DMS 273 treated with DMSO at 0.1 percent for 48 hours (cell line): Measurements from ENCODE around the gene DACH1.

Experiments
- DNase-seq: peaks from one replicate; lab custom pipeline; 2025; lab: John Stamatoyannopoulos, UW

Gene DACH1

DNA sequence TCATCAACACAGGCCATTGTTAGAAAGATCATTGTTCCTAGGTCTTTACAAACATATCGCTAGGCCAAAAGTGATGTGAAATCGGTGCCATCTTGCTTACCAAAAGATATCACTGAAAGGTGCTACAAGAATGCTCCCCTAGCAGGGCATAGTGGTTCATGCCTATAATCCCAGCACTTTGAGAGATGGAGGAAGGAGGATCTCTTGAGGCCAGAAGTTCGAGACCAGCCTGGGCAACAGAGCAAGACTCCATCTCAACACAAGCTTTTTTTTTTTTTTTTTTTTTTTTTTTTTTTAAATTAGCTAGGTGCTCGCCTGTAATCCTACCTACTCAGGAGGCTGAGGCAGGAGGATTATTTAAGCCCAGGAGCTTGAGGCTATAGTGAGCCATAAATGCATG, 92.1 kb downstream of the DACH1 start:
- DNase-seq, result no peak

DNA sequence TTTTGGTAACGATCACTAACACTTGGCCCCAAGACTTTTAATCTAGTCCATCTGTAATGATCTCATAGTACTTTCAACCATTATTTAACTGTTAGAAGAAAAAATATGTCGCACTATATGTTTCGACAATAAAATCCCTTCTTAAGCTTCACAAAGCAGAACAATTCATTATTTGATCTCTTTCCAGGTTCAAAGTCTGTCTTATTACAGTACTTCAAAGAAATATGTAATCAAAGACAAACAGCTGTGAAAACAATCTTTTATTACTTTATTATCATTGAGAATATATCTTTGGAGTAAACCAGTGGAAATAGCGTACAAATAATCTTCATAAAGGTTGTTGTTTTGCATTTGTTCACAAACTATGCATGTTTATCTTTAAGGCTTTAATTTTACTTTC, 93.5 kb downstream of the DACH1 start:
- no peak for DNase-seq

DNA sequence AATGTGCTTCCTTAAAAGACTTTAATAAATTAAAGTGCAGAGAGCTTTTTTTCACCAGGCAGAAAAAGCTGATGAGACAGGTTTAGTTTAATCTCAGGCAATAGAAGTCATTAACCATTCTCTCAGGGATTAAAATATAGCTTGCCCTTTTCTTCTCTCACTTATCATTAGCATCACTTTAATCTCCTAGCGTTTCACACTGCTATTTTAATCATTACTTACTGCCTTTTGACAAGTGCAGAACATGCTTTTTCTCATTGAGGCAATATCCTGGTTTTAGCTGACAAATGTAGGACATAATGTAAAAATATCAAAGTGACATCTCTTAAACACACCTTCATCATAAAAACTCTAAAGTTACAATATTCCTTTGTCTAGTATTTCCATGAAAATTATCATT, 94.6 kb downstream of the DACH1 start:
- no peak for DNase-seq

DNA sequence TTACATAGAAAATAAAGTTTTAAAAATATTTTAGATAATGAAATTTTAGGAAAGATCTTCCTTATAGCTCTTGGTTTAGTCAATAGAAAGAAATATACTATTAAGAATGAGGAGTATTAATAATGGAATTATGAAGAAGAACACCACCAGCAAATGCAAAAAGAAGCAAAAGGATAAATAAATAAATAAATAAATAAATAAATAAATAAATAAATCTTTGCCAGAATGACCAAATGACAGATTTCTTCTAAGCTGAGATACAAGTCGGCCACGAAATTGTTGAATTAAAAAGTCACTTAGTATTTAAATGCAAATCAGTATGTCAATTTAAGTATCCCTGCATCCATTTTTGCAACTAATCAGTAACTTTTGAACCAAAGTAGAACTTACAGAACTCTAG, 95.9 kb downstream of the DACH1 start:
- no peak for DNase-seq

DNA sequence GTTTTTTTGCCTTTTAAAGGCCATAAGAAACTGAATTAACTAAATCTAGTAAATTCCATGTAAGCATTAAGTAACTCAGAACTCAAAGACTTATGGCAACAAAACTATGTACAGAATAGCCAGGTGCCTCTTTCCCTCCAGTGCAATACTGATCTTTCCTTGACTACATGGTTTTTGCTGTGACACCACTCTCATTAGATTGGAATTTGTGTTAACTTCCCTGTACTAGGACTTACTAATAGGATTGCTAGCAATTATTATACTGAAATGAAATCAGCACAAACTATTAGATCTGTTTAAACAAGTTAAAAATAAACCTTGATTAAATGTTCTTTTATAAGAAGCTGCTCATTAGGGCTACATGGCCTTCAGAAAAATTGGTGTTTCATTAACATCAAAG, 96.3 kb downstream of the DACH1 start:
- DNase-seq, result no peak

DNA sequence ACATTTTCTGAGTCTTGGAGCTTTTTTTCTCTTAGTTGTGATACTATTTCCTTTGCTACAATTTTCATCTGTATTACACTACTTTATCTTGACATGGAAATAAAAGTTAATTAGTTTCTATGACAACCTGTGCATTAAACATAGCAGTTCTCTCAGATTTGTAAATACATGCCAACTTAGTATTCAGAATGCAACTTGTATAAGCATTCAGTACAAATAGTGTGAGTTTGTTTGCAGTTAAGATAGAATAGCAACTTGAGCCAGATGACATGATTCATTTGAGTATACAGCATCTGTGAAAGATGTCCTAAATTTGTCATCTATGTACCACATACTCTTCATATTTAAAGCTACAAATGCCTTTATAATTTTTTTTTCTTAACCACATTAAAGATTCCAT, 98.1 kb downstream of the DACH1 start:
- DNase-seq, result no peak

DNA sequence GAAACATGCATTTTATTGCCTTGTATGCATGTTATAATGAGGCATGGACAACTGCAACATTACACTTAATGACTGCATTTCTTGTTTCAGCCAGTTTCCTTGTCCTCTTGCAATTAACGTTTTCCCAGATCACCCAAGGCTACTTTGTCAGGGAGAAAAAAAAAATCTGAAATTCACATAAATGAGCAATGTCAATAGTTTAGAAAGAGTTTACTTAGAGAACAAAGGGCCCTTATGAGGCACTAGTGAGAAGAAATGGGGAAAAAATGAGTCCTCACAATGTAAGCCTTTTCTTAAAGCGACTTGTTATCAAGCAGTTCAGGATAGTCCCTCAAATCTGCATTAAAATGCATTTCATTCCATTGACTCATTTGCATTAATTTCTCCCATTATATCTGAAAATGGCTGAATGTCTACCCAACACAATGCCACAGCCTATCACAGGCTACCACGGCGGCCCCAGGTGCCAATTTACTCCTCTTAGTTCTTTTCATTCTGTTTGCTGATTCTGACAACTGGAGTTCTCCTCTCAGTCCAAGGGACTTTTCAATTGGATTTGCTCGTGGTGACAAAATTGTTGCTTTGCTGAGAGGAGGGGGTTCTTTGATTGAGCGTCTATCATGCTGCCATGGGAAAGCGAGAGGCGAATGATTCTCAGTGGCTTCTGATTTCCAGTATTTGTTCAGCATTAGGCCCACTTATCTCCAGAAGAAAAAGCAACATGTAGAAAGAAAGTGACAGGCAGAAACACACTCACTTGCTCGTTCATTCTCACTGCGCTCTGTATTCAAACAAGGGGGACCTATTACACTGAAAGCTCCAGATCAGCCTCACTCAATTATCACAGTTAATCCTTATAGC, 107.1 kb downstream of the DACH1 start:
- DNase-seq, result no peak

DNA sequence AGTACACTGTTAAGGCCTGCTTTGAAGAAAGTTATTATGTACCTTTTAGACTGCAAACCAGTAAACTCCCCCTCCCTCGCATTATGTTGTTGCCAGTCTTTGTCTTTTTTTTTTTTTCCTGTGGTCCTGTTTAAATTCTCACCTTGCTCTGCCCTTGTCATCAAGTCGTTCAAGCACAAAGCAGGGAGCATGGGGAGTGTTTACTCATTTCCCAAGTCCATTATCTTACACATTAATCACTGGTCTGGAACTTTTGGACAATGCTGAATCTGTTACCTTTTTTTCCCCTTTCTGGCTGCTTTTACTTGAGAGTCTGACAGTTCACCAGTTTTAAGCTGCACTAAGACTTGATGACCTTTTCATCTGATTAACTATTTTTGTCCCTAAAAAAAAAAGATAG, 108.2 kb downstream of the DACH1 start:
- DNase-seq, result no peak

DNA sequence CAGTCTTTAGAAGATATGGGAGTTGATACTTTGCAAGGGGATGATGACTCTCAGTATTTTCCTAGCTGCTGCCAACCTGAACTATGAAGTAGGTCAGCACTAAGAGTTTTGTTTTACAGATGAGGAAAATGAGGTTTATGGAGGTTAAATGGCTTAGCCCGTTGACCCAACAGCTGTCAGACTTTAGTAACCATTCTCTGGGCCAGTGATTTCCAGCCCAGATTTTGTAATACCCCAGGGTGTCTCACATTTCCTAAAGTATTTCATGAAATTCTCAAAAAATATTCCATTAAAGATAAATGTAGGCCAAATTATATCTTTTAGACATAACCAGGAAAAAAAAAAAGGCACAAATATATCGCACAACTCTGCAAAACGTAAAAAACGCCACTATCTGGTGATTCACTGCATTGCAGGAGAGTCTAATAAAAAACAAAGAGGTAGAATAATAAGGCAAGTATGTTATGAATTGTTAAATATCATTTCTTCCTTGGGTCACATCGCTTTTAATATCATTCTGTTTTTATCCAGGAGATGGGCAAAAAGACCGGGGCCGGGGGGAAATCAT, 112.5 kb downstream of the DACH1 start:
- DNase-seq, result no peak

DNA sequence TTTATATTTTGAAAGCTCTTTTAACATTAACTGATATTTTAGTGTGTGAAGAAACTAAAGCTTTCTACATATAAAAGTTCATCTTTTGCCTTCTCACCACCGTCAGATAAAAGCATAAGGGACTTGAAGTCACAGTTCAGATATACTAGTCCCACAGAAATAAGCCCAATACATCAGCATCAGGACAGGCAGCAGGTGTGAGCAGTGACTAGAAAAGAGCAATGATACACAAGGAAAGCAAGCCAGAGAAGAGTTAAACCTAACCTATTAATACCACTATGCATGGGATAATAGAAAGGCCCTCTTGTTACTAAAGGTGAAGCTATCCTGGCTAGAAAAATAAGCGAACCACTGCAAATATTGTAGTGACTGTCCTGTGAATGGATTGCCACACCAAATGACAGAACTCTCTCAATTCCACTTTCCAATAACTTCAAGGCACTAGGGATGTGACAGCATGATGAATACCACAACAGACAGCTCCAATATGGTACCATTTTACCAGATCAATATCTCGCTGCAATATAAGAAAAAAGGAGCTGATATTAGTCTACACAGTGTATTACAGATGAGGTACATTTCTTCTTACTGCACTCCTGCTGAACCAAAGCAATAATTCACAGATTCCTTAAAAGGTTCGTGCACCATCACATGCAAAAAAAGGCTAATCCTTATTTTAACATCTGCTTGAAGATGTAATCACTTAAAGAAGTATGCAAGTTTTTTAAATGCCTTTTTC, 114.1 kb downstream of the DACH1 start:
- DNase-seq, result no peak

DNA sequence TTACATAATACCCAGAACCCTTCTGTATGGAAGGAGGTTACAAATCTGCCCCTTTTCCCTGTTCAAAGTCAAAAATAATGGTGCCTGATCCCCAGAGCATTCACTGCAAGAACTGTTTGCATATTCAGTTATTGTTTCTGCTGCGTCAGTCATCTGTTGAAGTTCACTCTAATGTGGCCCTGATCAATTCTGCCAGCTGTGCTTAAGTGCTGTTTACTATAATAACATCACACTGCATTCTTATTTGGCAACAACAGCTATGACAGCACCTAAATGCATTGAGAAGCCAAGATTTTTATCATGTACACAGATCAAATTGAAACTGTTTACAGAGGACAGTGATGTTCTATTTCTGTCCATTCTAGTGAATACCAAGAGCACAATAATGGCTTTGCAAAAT, 115.9 kb downstream of the DACH1 start:
- DNase-seq, result no peak

DNA sequence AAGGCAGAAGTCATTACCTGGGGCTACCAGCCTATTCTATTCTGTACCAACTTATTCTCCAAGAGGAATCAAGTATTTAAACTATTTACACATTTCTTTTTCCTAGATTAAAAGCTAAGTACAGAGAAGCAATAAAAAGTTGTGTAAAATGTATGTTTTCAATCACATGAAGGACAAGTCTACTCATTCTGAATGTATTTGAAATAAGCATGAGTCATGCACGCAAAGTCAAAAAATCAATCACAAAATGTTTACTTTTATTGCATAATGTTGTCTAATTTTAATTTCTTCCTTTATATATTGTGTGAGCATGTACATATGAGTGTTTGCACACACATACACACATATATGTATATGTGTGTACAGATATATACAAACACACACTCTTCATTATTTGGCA, 136.7 kb downstream of the DACH1 start:
- DNase-seq, result no peak

DNA sequence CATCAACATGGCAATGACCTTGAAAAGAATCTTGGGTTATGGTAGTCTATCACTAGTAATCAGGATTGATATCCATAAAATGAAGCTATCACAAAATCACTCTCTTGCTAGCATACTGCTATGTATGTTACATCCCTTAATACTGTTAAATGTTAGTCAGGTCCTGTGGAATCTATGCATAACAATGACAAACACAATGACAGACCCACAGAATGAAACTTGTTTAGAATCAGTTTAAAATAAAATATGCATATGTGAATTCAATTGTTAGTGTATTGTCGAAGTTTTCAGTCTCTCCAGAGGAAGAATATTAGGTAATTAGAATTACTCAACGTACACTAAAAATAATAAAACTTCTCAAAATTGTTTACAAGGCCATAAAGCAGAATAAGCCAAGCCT, 137.6 kb downstream of the DACH1 start:
- no peak for DNase-seq

DNA sequence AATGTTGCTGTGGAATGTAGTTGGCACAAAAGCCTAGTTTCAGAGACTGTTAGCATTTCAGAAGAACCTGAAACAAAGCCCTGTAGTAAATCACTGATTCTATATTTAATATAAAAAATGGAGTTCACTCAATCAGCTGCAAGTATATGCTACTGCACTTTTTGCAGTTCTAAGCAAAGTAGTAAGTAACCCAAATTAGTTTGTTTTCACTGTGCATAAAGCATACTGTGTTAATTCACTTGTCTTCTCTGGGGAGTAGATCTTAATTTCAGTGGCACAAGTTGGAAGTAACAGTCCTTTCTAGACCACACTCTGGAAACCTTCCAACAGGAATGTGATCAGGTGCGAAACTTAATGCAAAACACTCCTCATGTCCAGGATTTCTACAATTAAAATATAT, 139.3 kb downstream of the DACH1 start:
- no peak for DNase-seq

DNA sequence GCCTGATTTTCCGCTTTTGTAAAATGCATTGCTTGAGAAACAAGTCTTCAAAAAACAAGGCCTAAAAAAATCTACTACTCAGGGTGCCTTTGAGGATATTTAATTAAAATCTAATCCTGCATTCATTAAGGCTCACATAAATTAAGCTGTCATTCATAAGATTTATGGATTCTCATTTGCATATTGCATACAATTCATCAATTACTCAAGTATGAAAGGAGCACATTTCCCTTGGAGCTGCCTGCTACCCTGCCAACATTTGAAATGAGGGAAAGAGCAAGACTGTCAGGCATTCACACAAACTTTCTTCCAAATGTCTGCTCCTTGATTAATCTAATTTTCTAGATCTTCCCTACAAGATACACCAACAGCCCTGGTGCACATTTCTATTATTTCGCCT, 140.0 kb downstream of the DACH1 start:
- no peak for DNase-seq

DNA sequence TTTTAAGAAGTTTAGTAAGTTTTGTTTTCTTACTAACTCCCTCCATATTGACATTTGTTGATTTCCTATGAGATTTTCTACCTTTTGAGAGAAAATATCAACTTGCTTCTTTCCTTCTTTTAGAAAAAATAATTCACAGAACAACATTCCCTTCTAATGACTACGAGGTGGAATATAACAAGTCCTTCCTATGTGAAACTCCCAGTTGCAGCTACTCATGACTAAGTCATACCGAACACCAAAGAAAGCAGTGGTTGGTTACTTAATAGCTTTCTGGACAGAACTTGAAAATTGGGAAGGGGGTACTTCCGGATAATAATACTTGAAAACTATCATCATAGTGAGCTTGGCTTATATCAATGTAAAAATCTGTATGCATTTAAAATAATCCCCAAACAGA, 144.8 kb downstream of the DACH1 start:
- DNase-seq, result no peak

DNA sequence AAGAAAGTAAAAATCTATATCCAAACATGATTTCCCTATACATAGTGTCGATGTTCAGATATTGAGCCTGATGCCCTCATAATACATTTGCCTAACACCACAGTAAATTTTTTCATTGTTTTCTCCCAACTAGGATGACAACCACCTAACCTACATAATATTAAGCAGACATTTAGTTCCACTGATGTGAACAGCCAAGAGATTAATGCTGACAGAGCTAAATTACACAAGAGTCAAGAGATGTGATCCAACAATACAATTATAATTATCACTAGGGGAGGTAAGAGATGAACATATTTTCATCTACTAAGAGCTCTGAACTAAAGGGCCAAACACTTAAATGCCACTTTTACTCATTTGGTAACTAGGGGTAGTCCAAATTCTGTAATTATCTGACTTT, 145.9 kb downstream of the DACH1 start:
- no peak for DNase-seq

DNA sequence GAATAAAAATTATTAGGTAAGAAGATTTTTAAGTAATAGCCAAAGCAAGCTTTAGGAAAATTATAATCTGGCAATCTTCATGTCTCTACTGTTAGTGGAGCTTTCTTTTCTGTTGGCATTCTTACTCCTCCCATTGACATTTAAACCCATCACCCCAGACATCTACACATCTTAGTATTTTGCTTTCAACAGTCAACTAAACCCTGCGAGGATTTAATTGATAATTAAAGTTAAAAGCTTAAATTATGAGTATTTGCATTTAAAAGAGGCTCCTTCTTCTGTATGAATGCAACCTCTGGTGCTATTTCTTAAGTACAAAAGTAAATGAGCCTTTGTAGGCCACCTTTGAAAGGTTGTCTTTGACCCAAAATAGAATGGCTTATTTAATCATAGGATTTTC, 148.1 kb downstream of the DACH1 start:
- no peak for DNase-seq

DNA sequence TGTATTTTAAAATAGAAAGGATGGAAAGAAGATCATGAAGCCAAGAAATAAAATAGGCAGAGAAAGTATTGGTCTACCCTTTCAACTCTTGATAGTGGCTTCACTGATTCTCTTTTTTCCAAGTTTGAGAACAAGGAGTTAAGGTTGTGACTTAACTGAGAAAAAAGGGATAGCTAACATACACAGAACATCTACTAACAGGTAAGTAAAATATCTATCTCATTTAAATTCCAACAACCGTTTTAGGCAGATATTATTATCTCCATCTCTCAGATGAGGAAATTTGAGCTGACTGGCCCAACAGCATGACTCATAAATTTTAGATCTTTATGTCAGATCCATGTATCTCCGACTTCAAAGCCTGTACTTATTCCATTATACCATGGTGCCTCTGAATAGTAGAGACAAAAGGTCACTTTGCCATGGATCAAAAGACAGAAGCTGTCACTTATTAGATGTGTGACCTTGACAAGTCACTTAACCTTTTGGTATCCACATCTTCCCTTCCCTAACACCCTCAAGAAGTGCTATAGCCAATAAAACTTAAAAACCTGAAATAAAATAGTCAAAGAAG, 152.1 kb downstream of the DACH1 start:
- no peak for DNase-seq

DNA sequence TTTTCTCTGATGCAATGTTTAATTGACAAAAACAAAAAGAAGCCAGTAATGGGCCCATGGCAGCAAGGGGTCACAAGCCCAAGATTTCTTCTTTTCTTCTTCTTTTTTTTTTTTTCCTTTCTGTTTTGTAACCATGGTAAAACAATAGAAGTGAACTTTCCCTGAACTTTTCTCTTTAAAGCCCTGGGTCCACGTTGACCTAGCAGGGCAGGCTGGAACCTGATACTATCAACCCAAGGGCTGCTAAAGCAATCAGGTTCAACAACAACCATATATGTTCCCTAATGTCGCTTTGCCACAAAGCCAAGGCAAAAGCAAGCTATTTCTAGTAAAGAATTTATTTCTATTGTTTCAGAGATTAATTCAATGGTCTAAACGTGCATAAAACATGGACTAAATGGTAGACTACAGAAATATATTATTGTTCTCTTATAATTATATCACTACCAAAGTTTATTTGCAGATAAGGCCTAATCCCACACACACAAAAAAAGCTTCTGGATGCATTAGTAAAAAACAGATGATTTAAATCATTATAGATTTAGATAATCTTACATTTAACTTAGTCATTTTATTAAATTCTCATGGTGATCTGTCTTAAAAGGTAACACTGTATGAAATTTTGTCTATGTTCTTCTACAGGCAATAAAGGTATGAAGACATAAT, 153.9 kb downstream of the DACH1 start:
- DNase-seq, result no peak

DNA sequence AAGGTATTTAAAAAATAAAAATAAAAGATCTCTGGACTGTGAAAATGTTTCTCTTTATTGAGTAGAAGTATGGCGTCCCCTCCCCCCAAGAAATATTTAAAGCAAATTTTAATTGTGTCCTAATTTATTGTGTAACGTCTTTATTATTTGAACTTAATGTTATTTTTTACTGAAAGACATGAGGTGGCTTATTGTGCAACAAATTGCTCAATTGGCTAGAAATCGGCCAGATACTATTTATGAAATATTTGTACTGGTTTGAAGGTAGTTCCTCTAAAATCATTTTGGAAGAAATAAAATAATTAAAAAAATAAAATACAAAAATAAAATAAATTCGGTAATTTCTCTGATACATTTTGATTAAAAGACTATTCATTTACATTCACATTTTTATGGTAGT, 162.3 kb downstream of the DACH1 start:
- DNase-seq, result no peak

DNA sequence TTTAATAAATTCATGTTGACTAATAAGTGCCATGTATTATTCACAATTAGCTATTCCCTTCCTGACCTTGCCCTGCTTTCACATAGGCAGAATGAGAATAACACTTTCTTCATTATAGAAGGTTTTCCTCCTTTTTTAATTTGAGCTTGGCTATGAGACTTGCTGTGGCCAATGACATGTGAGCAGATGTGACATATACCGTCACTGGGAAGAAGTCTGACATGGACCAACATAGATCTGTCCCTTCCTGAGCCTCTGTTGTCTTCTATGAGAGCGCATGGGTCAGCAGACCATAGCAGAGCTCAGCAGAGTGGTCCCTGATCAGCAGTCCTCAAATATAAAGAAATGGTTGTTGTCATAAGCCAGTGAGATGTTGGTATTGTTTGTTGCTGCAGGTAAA, 163.9 kb downstream of the DACH1 start:
- no peak for DNase-seq
